Stimulated activated CD4-positive, alpha-beta T cell treated with anti-CD3 and anti-CD28 coated beads, TNF-alpha, amount 100 ng/mL, for 24 hours (primary cell): ENCODE data around the gene RAP1A.
"Not testable (repeated sequence)": the region's sequence is repeated elsewhere in the genome, so short reads cannot be mapped to it uniquely, and the experiment has no call there.

Experiments used
- DNase-seq, 3 experiments: peaks; one replicate each; pipeline ENCODE4 v3.0.0-alpha.2; 2020; ENCODE audit warnings: low read depth in 3 of 3

The RAP1A gene

GRCh38 chr1:111629190-111629954 is 9.8 kb downstream of the RAP1A start:
- DNase-seq, result no peak

- no peak for DNase-seq
These were observed 11.0 kb downstream of the RAP1A start for GRCh38 chr1:111630567-111630966.

- no peak for DNase-seq
These were observed 11.9 kb downstream of the RAP1A start for GRCh38 chr1:111631502-111631901.

GRCh38 chr1:111632771-111633170 is 13.2 kb downstream of the RAP1A start:
- not testable (repeated sequence) for DNase-seq

- DNase-seq, result no peak
These were observed 14.2 kb downstream of the RAP1A start for GRCh38 chr1:111633736-111634247.

- no peak for DNase-seq
These were observed 15.9 kb downstream of the RAP1A start for GRCh38 chr1:111635324-111636009.

GRCh38 chr1:111638320-111638719 is 18.7 kb downstream of the RAP1A start:
- no peak for DNase-seq

- DNase-seq, result no peak
These were observed 20.1 kb downstream of the RAP1A start for GRCh38 chr1:111639602-111640198.

- DNase-seq, result no peak
These were observed 23.5 kb downstream of the RAP1A start for GRCh38 chr1:111643097-111643496.

- DNase-seq, result no peak
These were observed 24.1 kb downstream of the RAP1A start for GRCh38 chr1:111643696-111644095.

GRCh38 chr1:111644506-111644905 is 24.9 kb downstream of the RAP1A start:
- no peak for DNase-seq

- DNase-seq, result no peak
These were observed 28.1 kb downstream of the RAP1A start for GRCh38 chr1:111647736-111648135.

- no peak for DNase-seq
These were observed 29.2 kb downstream of the RAP1A start for GRCh38 chr1:111648806-111649205.

- DNase-seq, result no peak
These were observed 29.6 kb downstream of the RAP1A start for GRCh38 chr1:111649227-111649626.

- no peak for DNase-seq
These were observed 30.1 kb downstream of the RAP1A start for GRCh38 chr1:111649648-111650047.

- no peak for DNase-seq
These were observed 34.1 kb downstream of the RAP1A start for GRCh38 chr1:111653709-111654108.

- DNase-seq, result no peak
These were observed 35.2 kb downstream of the RAP1A start for GRCh38 chr1:111654839-111655238.

GRCh38 chr1:111656086-111657017 is 36.8 kb downstream of the RAP1A start:
- no peak for DNase-seq

GRCh38 chr1:111658622-111659021 is 39.0 kb downstream of the RAP1A start:
- no peak for DNase-seq

GRCh38 chr1:111660204-111661150 is 40.9 kb downstream of the RAP1A start:
- DNase-seq, result no peak
